H9 (cell line): ENCODE measurements around the gene SGMS2. TPM values are rescaled to one million over a fixed set of nuclear protein-coding genes. Genes with fewer than 3 reads are reported as not detected.

Experiments
- DNase-seq: peaks from one replicate; pipeline ENCODE4 v3.0.0-alpha.2; 2017
- H2AFZ ChIP-seq: one replicate; pipeline ENCODE4 v1.6.1; 2013; ENCODE audit warnings: mild to moderate bottlenecking, low read length, control low read depth, moderate library complexity
- H2AK5ac ChIP-seq: 2 replicates; pipeline ENCODE4 v1.6.1; 2013; ENCODE audit warnings: low read length, control low read depth, mixed read lengths; ENCODE audit not compliant: insufficient read length
- H2BK120ac ChIP-seq: one replicate; pipeline ENCODE4 v1.6.1; 2013; ENCODE audit warnings: low read depth, mild to moderate bottlenecking, low read length, control low read depth, inconsistent platforms; ENCODE audit not compliant: poor library complexity, severe bottlenecking
- H2BK12ac ChIP-seq: 2 replicates; pipeline ENCODE4 v1.6.1; 2013; ENCODE audit warnings: low read length, control low read depth, mixed read lengths, low read depth; ENCODE audit not compliant: insufficient read length
- H2BK15ac ChIP-seq: 2 replicates; pipeline ENCODE4 v1.6.1; 2013; ENCODE audit warnings: low read depth, low read length, control low read depth
- H2BK20ac ChIP-seq: one replicate; pipeline ENCODE4 v1.6.1; 2013; ENCODE audit warnings: low read depth, mild to moderate bottlenecking, low read length, control low read depth, inconsistent platforms; ENCODE audit not compliant: poor library complexity, severe bottlenecking
- H2BK5ac ChIP-seq: 2 replicates; pipeline ENCODE4 v1.6.1; 2013; ENCODE audit warnings: low read length, control low read depth, mixed read lengths; ENCODE audit not compliant: insufficient read length
- H3K14ac ChIP-seq: 2 replicates; pipeline ENCODE4 v1.6.1; 2013; ENCODE audit warnings: low read length, control low read depth; ENCODE audit not compliant: insufficient read depth
- H3K18ac ChIP-seq: 2 replicates; pipeline ENCODE4 v1.6.1; 2013; ENCODE audit warnings: low read depth, mild to moderate bottlenecking, mixed read lengths, low read length, control low read depth; ENCODE audit not compliant: insufficient read length
- H3K23ac ChIP-seq: 2 replicates; pipeline ENCODE4 v1.6.1; 2013; ENCODE audit warnings: low read length, control low read depth, mixed read lengths, low read depth; ENCODE audit not compliant: insufficient read length
- H3K23me2 ChIP-seq: 2 replicates; pipeline ENCODE4 v1.6.1; 2013; ENCODE audit warnings: low read depth, mild to moderate bottlenecking, mixed read lengths, low read length, control low read depth; ENCODE audit not compliant: insufficient read length, poor library complexity, severe bottlenecking
- H3K27ac ChIP-seq: 2 replicates; pipeline ENCODE4 v1.5.1; 2013; ENCODE audit warnings: low read length, control low read depth, mixed read lengths, low read depth; ENCODE audit not compliant: insufficient read length
- H3K27me3 ChIP-seq: 2 replicates; pipeline ENCODE4 v1.6.1; 2013; ENCODE audit warnings: low read length, control low read depth, inconsistent platforms; ENCODE audit not compliant: insufficient read depth
- H3K4ac ChIP-seq: 2 replicates; pipeline ENCODE4 v1.6.1; 2013; ENCODE audit warnings: low read depth, mild to moderate bottlenecking, control low read depth, inconsistent platforms, low read length, moderate library complexity
- H3K4me1 ChIP-seq: 2 replicates; pipeline ENCODE4 v1.6.1; 2013; ENCODE audit warnings: low read length, control low read depth, inconsistent platforms; ENCODE audit not compliant: insufficient read depth
- H3K4me2 ChIP-seq: 2 replicates; pipeline ENCODE4 v1.6.1; 2013; ENCODE audit warnings: low read length, control low read depth, mixed read lengths; ENCODE audit not compliant: insufficient read length, insufficient read depth
- H3K56ac ChIP-seq: 2 replicates; pipeline ENCODE4 v1.6.1; 2013; ENCODE audit warnings: low read depth, mild to moderate bottlenecking, mixed read lengths, low read length, control low read depth; ENCODE audit not compliant: insufficient read length
- H3K79me1 ChIP-seq: 2 replicates; pipeline ENCODE4 v1.6.1; 2013; ENCODE audit warnings: low read depth, mild to moderate bottlenecking, moderate library complexity, low read length, control low read depth, inconsistent platforms; ENCODE audit not compliant: insufficient read depth, poor library complexity, severe bottlenecking
- H3K79me2 ChIP-seq: 2 replicates; pipeline ENCODE4 v1.6.1; 2013; ENCODE audit warnings: low read length, control low read depth, inconsistent platforms; ENCODE audit not compliant: insufficient read depth
- H3K9ac ChIP-seq: 2 replicates; pipeline ENCODE4 v1.6.1; 2013; ENCODE audit warnings: low read length, control low read depth, mixed read lengths; ENCODE audit not compliant: insufficient read length; ENCODE audit errors: extremely low read depth
- H3K9me3 ChIP-seq: one replicate; pipeline ENCODE4 v1.6.1; 2013; ENCODE audit warnings: low read depth, low read length, inconsistent platforms; ENCODE audit not compliant: control insufficient read depth
- H3T11ph ChIP-seq: one replicate; pipeline ENCODE4 v1.6.1; 2013; ENCODE audit warnings: mild to moderate bottlenecking, low read length, control low read depth, inconsistent platforms
- H4K20me1 ChIP-seq: one replicate; pipeline ENCODE4 v1.6.1; 2013; ENCODE audit not compliant: control insufficient read depth, insufficient read length, insufficient read depth
- H4K5ac ChIP-seq: 2 replicates; pipeline ENCODE4 v1.6.1; 2013; ENCODE audit warnings: low read depth, mild to moderate bottlenecking, mixed read lengths, low read length, control low read depth; ENCODE audit not compliant: insufficient read length
- H4K8ac ChIP-seq: replicated peaks from 2 replicates; pipeline ENCODE4 v1.6.1; 2013; ENCODE audit warnings: low read length, control low read depth, mixed read lengths, low read depth; ENCODE audit not compliant: insufficient read length
- H4K91ac ChIP-seq: 2 replicates; pipeline ENCODE4 v1.6.1; 2013; ENCODE audit warnings: low read depth, mild to moderate bottlenecking, moderate library complexity, mixed read lengths, low read length, control low read depth; ENCODE audit not compliant: insufficient read length
- H3K27ac Mint-ChIP-seq, 3 experiments: 2 replicates in 2 of 3; 3 replicates in 1 of 3; pipeline ENCODE4 v1.8.0; 2020 to 2021; ENCODE audit warnings: mixed read lengths in 3 of 3, mild to moderate bottlenecking in 1 of 3, moderate library complexity in 1 of 3
- H3K27me3 Mint-ChIP-seq: 2 replicates; pipeline ENCODE4 v1.8.0; 2021; ENCODE audit warnings: low read depth, mild to moderate bottlenecking, moderate library complexity, mixed read lengths
- H3K36me3 Mint-ChIP-seq, 3 experiments: 2 replicates in 2 of 3; 3 replicates in 1 of 3; pipeline ENCODE4 v1.8.0; 2020 to 2021; ENCODE audit warnings: low read depth in 3 of 3, mixed read lengths in 3 of 3; ENCODE audit not compliant: insufficient read depth in 1 of 3
- H3K4me1 Mint-ChIP-seq, 2 experiments: 2 replicates each; pipeline ENCODE4 v1.8.0; 2020; ENCODE audit warnings: mixed read lengths in 2 of 2
- H3K4me3 Mint-ChIP-seq, 2 experiments: 2 replicates in 1 of 2; 3 replicates in 1 of 2; pipeline ENCODE4 v1.8.0; 2020 to 2021; ENCODE audit warnings: mild to moderate bottlenecking in 2 of 2, mixed read lengths in 2 of 2, moderate library complexity in 1 of 2
- H3K9me3 Mint-ChIP-seq, 2 experiments: 2 replicates in 1 of 2; 3 replicates in 1 of 2; pipeline ENCODE4 v1.8.0; 2020; ENCODE audit warnings: mild to moderate bottlenecking in 2 of 2, mixed read lengths in 2 of 2, moderate library complexity in 1 of 2
- WGBS: extraction: QIAGEN DNeasy Blood & Tissue Kit; methylation state at CpG from one replicate; pipeline ENCODE4 v1.1.7; 2013; ENCODE audit warnings: missing lambda C conversion rate, low lambda C conversion rate, mixed read lengths; ENCODE audit not compliant: insufficient read length; ENCODE audit errors: extremely low coverage; 5-methylcytosine and 5-hydroxymethylcytosine counted together
- total RNA-seq: library from RNA; stranded (reverse); gene quantifications from 2 replicates; pipeline ENCODE4 v1.2.1, GENCODE V29; 2021
- TF ChIP-seq, protein P1 (sequence below): fragments of 200-600 bp; sonication (generic); conservative IDR thresholded peaks from 3 replicates; pipeline ENCODE4 v1.8.0; 2021; ENCODE audit warnings: antibody characterized with exemption, mild to moderate bottlenecking

Gene SGMS2
- total RNA-seq, 1 experiment from 2014 or later = 9.7 TPM

DNA sequence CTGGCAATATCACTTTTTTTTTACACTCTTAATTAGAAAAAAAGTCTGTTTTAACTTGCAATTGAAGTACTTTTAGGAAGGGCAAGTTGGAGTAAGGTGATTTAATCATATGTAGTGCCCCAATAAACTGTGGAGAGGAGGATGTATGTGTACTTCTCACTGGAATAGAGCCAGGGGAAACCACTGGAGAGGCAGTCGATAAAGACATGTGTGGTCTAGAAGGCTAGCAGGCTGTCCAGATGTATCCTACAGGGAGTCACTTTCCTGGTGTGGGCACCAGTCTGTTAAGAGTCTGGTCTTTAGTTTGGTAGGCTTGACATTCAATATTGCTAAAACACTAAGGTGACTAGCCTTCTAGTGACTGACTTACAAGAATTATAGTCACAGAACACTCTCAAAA lies 9.6 kb upstream of the SGMS2 start:
- H3K9me3 ChIP-seq = no peaks in the 10 kb centered on the region
- H2AK5ac ChIP-seq = no peak overlapping the region
- no peak overlapping the region for H3K4me2 ChIP-seq
- H4K8ac ChIP-seq = no peak overlapping the region
- H3K23ac ChIP-seq = no peak overlapping the region
- no peak overlapping the region for H3K56ac ChIP-seq
- H3K27me3 ChIP-seq = peaks cover 13% of the 10 kb centered on the region; the same call in 1 of the 2 replicates
- H2BK120ac ChIP-seq = no peak overlapping the region
- no peak overlapping the region for H2BK5ac ChIP-seq
- H3K36me3 Mint-ChIP-seq = no peaks in the 10 kb centered on the region
- no peak overlapping the region for H3K4me3 Mint-ChIP-seq
- no peak for DNase-seq
- H2BK15ac ChIP-seq = no peak overlapping the region
- no peaks in the 10 kb centered on the region for H3K4me1 ChIP-seq
- H4K91ac ChIP-seq = no peak overlapping the region
- no peaks in the 10 kb centered on the region for H3K79me2 ChIP-seq
- peaks cover 69% of the 10 kb centered on the region for H3K27me3 Mint-ChIP-seq
- WGBS = no CpG with 5 or more reads among the region's 1 CpG
- no peak overlapping the region for H3K27ac Mint-ChIP-seq
- H3K18ac ChIP-seq = no peak overlapping the region
- no peak overlapping the region for H2BK20ac ChIP-seq
- H2AFZ ChIP-seq = no peak overlapping the region
- no peak overlapping the region for H4K5ac ChIP-seq
- H3K4ac ChIP-seq = no peak overlapping the region
- TF ChIP-seq, protein P1, sequence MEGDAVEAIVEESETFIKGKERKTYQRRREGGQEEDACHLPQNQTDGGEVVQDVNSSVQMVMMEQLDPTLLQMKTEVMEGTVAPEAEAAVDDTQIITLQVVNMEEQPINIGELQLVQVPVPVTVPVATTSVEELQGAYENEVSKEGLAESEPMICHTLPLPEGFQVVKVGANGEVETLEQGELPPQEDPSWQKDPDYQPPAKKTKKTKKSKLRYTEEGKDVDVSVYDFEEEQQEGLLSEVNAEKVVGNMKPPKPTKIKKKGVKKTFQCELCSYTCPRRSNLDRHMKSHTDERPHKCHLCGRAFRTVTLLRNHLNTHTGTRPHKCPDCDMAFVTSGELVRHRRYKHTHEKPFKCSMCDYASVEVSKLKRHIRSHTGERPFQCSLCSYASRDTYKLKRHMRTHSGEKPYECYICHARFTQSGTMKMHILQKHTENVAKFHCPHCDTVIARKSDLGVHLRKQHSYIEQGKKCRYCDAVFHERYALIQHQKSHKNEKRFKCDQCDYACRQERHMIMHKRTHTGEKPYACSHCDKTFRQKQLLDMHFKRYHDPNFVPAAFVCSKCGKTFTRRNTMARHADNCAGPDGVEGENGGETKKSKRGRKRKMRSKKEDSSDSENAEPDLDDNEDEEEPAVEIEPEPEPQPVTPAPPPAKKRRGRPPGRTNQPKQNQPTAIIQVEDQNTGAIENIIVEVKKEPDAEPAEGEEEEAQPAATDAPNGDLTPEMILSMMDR = no peak
- H3K23me2 ChIP-seq = no peaks in the 10 kb centered on the region
- H2BK12ac ChIP-seq = no peak overlapping the region
- no peaks in the 10 kb centered on the region for H4K20me1 ChIP-seq
- H3K9me3 Mint-ChIP-seq = no peaks in the 10 kb centered on the region
- H3K9ac ChIP-seq = no peak overlapping the region
- H3K79me1 ChIP-seq = no peaks in the 10 kb centered on the region
- H3T11ph ChIP-seq = no peak overlapping the region
- no peaks in the 10 kb centered on the region for H3K4me1 Mint-ChIP-seq
- H3K14ac ChIP-seq = no peak overlapping the region
- H3K27ac ChIP-seq = no peak overlapping the region
